SK-N-SH treated with all-trans-retinoic acid at 6 μM for 48 hours (cell line): ENCODE measurements around the gene MCFD2.

Source experiments
- ATAC-seq: fragments of 200-7000 bp; cut with Tn5 transposase; 3 replicates; pipeline ENCODE4 v1.9.1; 2020; ENCODE audit warnings: mild to moderate bottlenecking, moderate library complexity
- ARNTL ChIP-seq: fragments of 450-650 bp; formaldehyde crosslinking; IDR thresholded peaks from 2 replicates; pipeline ENCODE4 v1.5.0; 2020; ENCODE audit warnings: low read depth, mild to moderate bottlenecking, moderate library complexity, borderline replicate concordance
- BACH2 ChIP-seq: fragments of 250-450 bp; sonication (Bioruptor Pico); IDR thresholded peaks from 2 replicates; pipeline ENCODE4 v1.9.0; 2021; ENCODE audit warnings: mild to moderate bottlenecking, borderline replicate concordance
- CREB5 ChIP-seq: fragments of 250-450 bp; sonication (Bioruptor Pico); IDR thresholded peaks from 2 replicates; pipeline ENCODE4 v1.5.1; 2020; ENCODE audit warnings: low read depth, mild to moderate bottlenecking, moderate library complexity
- CSDC2 ChIP-seq: fragments of 250-450 bp; sonication (Bioruptor Pico); IDR thresholded peaks from 2 replicates; pipeline ENCODE4 v1.5.0; 2020; ENCODE audit warnings: mild to moderate bottlenecking, moderate library complexity
- GLIS3 ChIP-seq: fragments of 250-450 bp; sonication (Bioruptor Pico); IDR thresholded peaks from 2 replicates; pipeline ENCODE4 v1.5.0; 2020; ENCODE audit warnings: mild to moderate bottlenecking, moderate library complexity
- ISL1 ChIP-seq: fragments of 250-450 bp; sonication (Bioruptor Pico); IDR thresholded peaks from 2 replicates; pipeline ENCODE4 v2.1.2; 2022; ENCODE audit warnings: mild to moderate bottlenecking, moderate library complexity
- OSR1 ChIP-seq: fragments of 250-450 bp; sonication (Bioruptor Pico); IDR thresholded peaks from 2 replicates; pipeline ENCODE4 v1.8.0; 2022; ENCODE audit warnings: moderate library complexity, mild to moderate bottlenecking, inconsistent platforms
- PATZ1 ChIP-seq: fragments of 250-450 bp; sonication (Bioruptor Pico); IDR thresholded peaks from 2 replicates; pipeline ENCODE4 v1.8.0; 2020; ENCODE audit warnings: mild to moderate bottlenecking, moderate library complexity, borderline replicate concordance
- POU6F1 ChIP-seq: fragments of 250-450 bp; sonication (Bioruptor Pico); IDR thresholded peaks from 2 replicates; pipeline ENCODE4 v1.8.0; 2021; ENCODE audit warnings: low read depth, mild to moderate bottlenecking, moderate library complexity, borderline replicate concordance
- PPARA ChIP-seq: fragments of 250-450 bp; sonication (Bioruptor Pico); IDR thresholded peaks from 2 replicates; pipeline ENCODE4 v1.5.0; 2020; ENCODE audit warnings: mild to moderate bottlenecking, borderline replicate concordance
- RARB ChIP-seq: fragments of 250-450 bp; sonication (Bioruptor Pico); IDR thresholded peaks from 2 replicates; pipeline ENCODE4 v1.8.0; 2021; ENCODE audit warnings: mild to moderate bottlenecking, moderate library complexity
- SNAI2 ChIP-seq: fragments of 250-450 bp; sonication (Bioruptor Pico); IDR thresholded peaks from 2 replicates; pipeline ENCODE4 v1.5.0; 2020; ENCODE audit warnings: mild to moderate bottlenecking, moderate library complexity
- TCF4 ChIP-seq: fragments of 250-450 bp; sonication (Bioruptor Pico); IDR thresholded peaks from 2 replicates; pipeline ENCODE4 v1.8.0; 2021; ENCODE audit warnings: mild to moderate bottlenecking, moderate library complexity, borderline replicate concordance
- TOX ChIP-seq: fragments of 250-450 bp; sonication (Bioruptor Pico); IDR thresholded peaks from 2 replicates; pipeline ENCODE4 v1.8.0; 2021; ENCODE audit warnings: mild to moderate bottlenecking, moderate library complexity, borderline replicate concordance
- TSHZ2 ChIP-seq: fragments of 250-450 bp; sonication (Bioruptor Pico); IDR thresholded peaks from 2 replicates; pipeline ENCODE4 v1.5.0; 2020; ENCODE audit warnings: mild to moderate bottlenecking, moderate library complexity
- ZC3H10 ChIP-seq: fragments of 250-450 bp; sonication (Bioruptor Pico); IDR thresholded peaks from 2 replicates; pipeline ENCODE4 v1.5.1; 2021; ENCODE audit warnings: mild to moderate bottlenecking, moderate library complexity
- ZFP3 ChIP-seq: fragments of 250-450 bp; sonication (Bioruptor Pico); IDR thresholded peaks from 2 replicates; pipeline ENCODE4 v1.5.0; 2020; ENCODE audit warnings: mild to moderate bottlenecking, moderate library complexity
- ZFP30 ChIP-seq: fragments of 450-650 bp; formaldehyde crosslinking; IDR thresholded peaks from 2 replicates; pipeline ENCODE4 v1.5.0; 2022; ENCODE audit warnings: mild to moderate bottlenecking, moderate library complexity
- ZNF565 ChIP-seq: fragments of 450-650 bp; formaldehyde crosslinking; conservative IDR thresholded peaks from 2 replicates; pipeline ENCODE4 v1.5.0; 2020; ENCODE audit warnings: low read depth, mild to moderate bottlenecking, moderate library complexity
- ZNF70 ChIP-seq: fragments of 450-650 bp; formaldehyde crosslinking; IDR thresholded peaks from 2 replicates; pipeline ENCODE4 v1.5.0; 2020; ENCODE audit warnings: mild to moderate bottlenecking, moderate library complexity
- ZNF8 ChIP-seq: fragments of 450-650 bp; formaldehyde crosslinking; IDR thresholded peaks from 2 replicates; pipeline ENCODE4 v1.5.0; 2020; ENCODE audit warnings: mild to moderate bottlenecking, moderate library complexity
- TF ChIP-seq, protein P1 (sequence below): fragments of 250-450 bp; sonication (Bioruptor Pico); IDR thresholded peaks from 2 replicates; pipeline ENCODE4 v1.5.1; 2021; ENCODE audit warnings: mild to moderate bottlenecking, moderate library complexity

The MCFD2 gene

GRCh38 chr2:46943881-46944798 is 28.5 kb upstream of the MCFD2 start:
- no peak for ATAC-seq
- TF ChIP-seq SNAI2 (CRISPR knock-in tag): no peak

- no peak for TF ChIP-seq TCF4 (CRISPR knock-in tag)
- TF ChIP-seq, all 23 proteins: peak for 0
- no peak for ATAC-seq
These were observed 27.5 kb upstream of the MCFD2 start for GRCh38 chr2:46942891-46943626.

- TF ChIP-seq ZNF8 (CRISPR knock-in tag): no peak
- no peak for TF ChIP-seq RARB (CRISPR knock-in tag)
- TF ChIP-seq, protein P1, sequence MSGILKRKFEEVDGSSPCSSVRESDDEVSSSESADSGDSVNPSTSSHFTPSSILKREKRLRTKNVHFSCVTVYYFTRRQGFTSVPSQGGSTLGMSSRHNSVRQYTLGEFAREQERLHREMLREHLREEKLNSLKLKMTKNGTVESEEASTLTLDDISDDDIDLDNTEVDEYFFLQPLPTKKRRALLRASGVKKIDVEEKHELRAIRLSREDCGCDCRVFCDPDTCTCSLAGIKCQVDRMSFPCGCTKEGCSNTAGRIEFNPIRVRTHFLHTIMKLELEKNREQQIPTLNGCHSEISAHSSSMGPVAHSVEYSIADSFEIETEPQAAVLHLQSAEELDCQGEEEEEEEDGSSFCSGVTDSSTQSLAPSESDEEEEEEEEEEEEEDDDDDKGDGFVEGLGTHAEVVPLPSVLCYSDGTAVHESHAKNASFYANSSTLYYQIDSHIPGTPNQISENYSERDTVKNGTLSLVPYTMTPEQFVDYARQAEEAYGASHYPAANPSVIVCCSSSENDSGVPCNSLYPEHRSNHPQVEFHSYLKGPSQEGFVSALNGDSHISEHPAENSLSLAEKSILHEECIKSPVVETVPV (CRISPR knock-in tag): no peak
- TF ChIP-seq ZC3H10 (CRISPR knock-in tag): no peak
- TF ChIP-seq ZFP3 (CRISPR knock-in tag): no peak
- TF ChIP-seq PATZ1: no peak
- no peak for TF ChIP-seq TSHZ2 (CRISPR knock-in tag)
- TF ChIP-seq OSR1 (CRISPR knock-in tag): no peak
- no peak for TF ChIP-seq CREB5 (CRISPR knock-in tag)
- no peak for TF ChIP-seq ZFP30
- no peak for TF ChIP-seq GLIS3
- no peak for TF ChIP-seq PPARA
- no peak for TF ChIP-seq ZNF565
- TF ChIP-seq ISL1 (CRISPR knock-in tag): no peak
- no peak for TF ChIP-seq BACH2
- TF ChIP-seq ARNTL (CRISPR knock-in tag): no peak
- no peak for TF ChIP-seq TCF4 (CRISPR knock-in tag)
- ATAC-seq: no peak
These were observed 26.5 kb upstream of the MCFD2 start for GRCh38 chr2:46942143-46942526.

DNA sequence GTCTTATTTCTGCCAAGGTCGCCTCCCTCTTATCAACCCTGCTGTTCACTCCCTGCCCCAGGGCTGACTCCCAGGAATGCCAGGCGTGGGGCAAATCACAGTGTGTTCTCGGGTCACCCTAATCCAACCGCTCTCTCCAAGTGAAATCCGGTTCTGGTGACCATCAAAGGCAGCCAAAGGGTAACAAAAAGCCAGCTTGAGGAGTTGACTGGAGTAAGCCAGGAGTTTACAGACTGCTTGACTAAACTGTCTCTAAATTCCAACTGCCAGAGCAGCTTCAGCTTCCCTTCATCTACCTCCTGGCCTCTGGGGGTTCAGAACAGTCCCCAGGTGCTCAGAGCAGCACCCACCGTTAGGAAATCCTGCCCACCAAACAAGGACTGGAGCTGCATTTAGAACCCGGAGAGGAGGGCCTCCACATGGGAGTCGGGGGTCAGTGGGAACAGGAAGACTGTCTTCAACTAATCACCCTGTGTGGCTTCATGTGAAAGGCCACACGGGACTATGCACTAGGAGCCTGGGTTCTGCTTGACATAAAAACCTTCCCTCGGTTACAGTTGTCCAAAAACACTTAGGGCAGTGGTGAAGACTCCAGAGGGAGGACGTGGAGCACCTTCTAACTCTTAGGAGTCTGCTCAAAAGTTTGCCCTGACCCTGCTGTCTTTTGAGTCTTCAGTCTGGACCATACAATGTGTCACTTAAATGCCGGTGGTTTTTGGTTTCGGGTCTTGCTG is 24.2 kb upstream of the MCFD2 start:
- ATAC-seq: no peak; the same call in 2 of the 3 replicates
- TF ChIP-seq TOX (CRISPR knock-in tag) (no peak), POU6F1 (no peak), RARB (CRISPR knock-in tag) (no peak), ARNTL (CRISPR knock-in tag) (no peak), ZNF70 (CRISPR knock-in tag) (no peak), CSDC2 (CRISPR knock-in tag) (no peak), BACH2 (no peak), CREB5 (CRISPR knock-in tag) (no peak), GLIS3 (no peak), ZNF565 (no peak)
- TF ChIP-seq, protein P1 (CRISPR knock-in tag): no peak
